ENCODE results near the gene ST6GAL1. TPM values are rescaled to one million over a fixed set of nuclear protein-coding genes. Genes with fewer than 3 reads are reported as not detected.

The ST6GAL1 gene
- total RNA-seq, 4 donors from 2014 or later, result 32.6 to 107 (median 57.1) TPM

DNA sequence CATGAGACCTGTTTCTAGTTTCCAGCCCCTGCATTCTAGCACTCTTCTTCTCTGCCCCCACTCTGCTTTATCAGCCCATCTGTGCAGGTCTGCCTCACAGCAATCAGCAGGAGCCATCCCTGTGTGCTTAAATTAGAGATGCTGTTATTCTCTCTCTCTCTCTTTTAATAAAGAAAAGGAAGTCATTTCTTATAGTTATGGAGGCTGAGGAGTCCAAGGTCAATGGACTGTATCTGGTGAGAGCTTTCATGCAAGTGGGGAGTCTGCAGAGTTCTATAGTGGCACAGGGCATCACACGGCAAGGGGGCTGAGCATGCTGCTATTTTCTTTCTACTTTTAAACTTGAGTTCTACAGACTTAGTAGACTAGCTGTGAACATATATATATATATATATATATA lies 4.5 kb upstream of the ST6GAL1 start:
- no peak for TF ChIP-seq POLR2A (IDR thresholded peaks at IDR 0.05)
- TF ChIP-seq, protein P1, sequence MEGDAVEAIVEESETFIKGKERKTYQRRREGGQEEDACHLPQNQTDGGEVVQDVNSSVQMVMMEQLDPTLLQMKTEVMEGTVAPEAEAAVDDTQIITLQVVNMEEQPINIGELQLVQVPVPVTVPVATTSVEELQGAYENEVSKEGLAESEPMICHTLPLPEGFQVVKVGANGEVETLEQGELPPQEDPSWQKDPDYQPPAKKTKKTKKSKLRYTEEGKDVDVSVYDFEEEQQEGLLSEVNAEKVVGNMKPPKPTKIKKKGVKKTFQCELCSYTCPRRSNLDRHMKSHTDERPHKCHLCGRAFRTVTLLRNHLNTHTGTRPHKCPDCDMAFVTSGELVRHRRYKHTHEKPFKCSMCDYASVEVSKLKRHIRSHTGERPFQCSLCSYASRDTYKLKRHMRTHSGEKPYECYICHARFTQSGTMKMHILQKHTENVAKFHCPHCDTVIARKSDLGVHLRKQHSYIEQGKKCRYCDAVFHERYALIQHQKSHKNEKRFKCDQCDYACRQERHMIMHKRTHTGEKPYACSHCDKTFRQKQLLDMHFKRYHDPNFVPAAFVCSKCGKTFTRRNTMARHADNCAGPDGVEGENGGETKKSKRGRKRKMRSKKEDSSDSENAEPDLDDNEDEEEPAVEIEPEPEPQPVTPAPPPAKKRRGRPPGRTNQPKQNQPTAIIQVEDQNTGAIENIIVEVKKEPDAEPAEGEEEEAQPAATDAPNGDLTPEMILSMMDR (IDR thresholded peaks at IDR 0.05), result no peak
- no peaks in the 10 kb centered on the region for H3K27me3 ChIP-seq
- H3K36me3 ChIP-seq, result no peaks in the 10 kb centered on the region
- DNase-seq, result no peak
- intact Hi-C loops (cut with DNase I; ENCODE audit: low total_unique reads), result no loop called here
- H3K4me3 ChIP-seq, result no peak overlapping the region
- H3K27ac ChIP-seq, result no peak overlapping the region
- H3K4me1 ChIP-seq, result no peaks in the 10 kb centered on the region
- no peaks in the 10 kb centered on the region for H3K9me3 ChIP-seq

DNA sequence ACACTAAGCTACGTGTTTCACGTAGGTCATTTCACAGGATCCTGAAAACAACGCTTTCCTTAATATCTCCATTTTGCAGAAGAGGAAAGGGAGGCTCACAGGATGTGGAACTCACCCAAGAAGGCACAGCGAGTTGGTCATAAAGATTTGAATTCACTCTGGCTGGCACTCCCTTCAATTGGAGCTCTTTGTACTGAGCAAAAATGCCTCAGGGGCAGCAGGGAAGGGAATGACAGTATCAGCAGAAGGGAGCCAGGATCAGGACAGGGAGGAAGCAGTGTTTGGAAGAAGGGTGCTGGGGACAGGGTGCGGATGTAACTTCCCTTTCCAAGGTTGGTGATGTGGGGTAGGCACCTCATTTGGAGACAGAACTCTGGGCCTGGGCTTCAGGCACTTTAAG lies 1.1 kb upstream of the ST6GAL1 start:
- no peak for DNase-seq
- H3K4me3 ChIP-seq, result no peak overlapping the region
- H3K4me1 ChIP-seq, result no peaks in the 10 kb centered on the region
- no peaks in the 10 kb centered on the region for H3K27me3 ChIP-seq
- H3K27ac ChIP-seq, result no peak overlapping the region
- no peak for TF ChIP-seq POLR2A (IDR thresholded peaks at IDR 0.05)
- TF ChIP-seq, protein P1 (IDR thresholded peaks at IDR 0.05), result no peak
- H3K36me3 ChIP-seq, result no peaks in the 10 kb centered on the region
- no peaks in the 10 kb centered on the region for H3K9me3 ChIP-seq
- intact Hi-C loops (cut with DNase I; ENCODE audit: low total_unique reads), result no loop called here

DNA sequence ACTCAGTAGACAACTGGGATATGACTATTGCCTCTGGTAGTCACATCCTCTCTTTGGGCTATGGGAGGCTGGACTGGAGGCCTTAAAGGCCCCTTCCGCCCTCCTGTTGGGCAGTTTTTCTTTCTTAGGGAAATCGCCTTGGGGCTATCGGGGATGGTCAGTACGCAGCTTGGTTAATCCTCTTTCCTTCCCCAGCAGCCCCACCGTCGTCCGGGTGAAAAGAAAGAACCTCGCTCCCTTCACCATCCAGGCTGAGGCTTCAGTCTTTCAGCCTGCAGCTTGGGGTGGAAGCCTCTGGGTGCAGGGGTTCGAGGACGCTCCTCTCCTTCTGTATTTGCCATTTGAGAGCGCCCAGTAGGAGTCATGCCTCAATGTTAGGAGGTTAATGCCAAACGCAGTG lies 641 bp upstream of the ST6GAL1 start:
- H3K36me3 ChIP-seq, result no peaks in the 10 kb centered on the region
- no peaks in the 10 kb centered on the region for H3K27me3 ChIP-seq
- TF ChIP-seq POLR2A (IDR thresholded peaks at IDR 0.05), result no peak
- TF ChIP-seq, protein P1 (IDR thresholded peaks at IDR 0.05), result no peak
- no peak for DNase-seq
- peak overlapping the region; percentile 54 to 57 for H3K4me3 ChIP-seq
- intact Hi-C loops (cut with DNase I; ENCODE audit: low total_unique reads), result no loop called here
- no peaks in the 10 kb centered on the region for H3K4me1 ChIP-seq
- H3K27ac ChIP-seq, result peak overlapping the region; percentile 80 to 91
- H3K9me3 ChIP-seq, result no peaks in the 10 kb centered on the region

- H3K9me3 ChIP-seq, result no peaks in the 10 kb centered on the region
- no peaks in the 10 kb centered on the region for H3K4me1 ChIP-seq
- no peaks in the 10 kb centered on the region for H3K36me3 ChIP-seq
- peak overlapping the region; percentile 54 to 57 for H3K4me3 ChIP-seq
- H3K27me3 ChIP-seq, result no peaks in the 10 kb centered on the region
- intact Hi-C loops (cut with DNase I; ENCODE audit: low total_unique reads), result no loop called here
- peak overlapping the region; percentile 80 to 91 for H3K27ac ChIP-seq
- peak; percentile 35 to 41 for DNase-seq
- TF ChIP-seq, protein P1 (IDR thresholded peaks at IDR 0.05), result peak in 1 of 4 experiments; percentile 21
- no peak for TF ChIP-seq POLR2A (IDR thresholded peaks at IDR 0.05)
Observed at GRCh38 chr3:186930641-186931531, 560 bp downstream of the ST6GAL1 start.

DNA sequence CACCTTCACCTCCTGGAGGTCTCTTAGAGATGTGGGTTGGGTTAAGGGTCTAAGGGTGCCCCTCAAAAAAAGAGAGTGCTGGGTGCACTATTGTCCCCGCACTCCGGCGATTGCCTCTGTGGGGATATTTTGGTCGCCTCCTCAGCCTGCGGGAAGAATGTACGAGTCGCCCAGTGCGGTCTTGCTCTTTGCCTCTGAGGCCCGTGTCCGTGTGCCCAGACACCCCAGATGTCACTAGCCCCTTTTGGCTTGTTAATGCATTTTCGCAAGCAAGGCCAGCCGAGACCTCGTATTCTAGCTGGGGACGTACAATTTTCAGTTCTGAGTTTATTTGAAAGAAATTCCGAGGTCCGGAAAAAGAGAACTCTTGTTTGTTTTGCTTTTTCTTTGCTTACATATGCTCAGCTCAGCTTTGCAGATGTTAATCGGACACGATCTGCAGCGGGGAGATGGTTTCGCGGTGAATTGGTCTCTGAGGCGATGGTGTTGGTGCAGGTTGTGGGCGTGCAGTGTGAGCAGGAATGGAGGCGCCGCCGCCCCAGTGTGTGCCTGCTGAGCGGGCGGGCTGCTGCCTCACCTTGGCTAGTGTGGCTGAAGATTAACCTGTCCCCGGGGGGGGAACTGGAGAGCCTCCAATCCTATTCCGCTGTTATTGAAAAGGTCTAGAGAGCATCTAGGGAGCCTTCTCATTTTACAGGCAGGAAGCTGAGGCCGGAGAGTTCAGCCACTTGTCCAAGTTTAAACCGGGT lies 1.4 kb downstream of the ST6GAL1 start:
- Histone ChIP-seq H3K9me3 (no peaks in the 10 kb centered on the region), H3K27me3 (no peaks in the 10 kb centered on the region), H3K36me3 (no peaks in the 10 kb centered on the region), H3K4me1 (no peaks in the 10 kb centered on the region), H3K27ac (peak overlapping the region; percentile 80 to 91), H3K4me3 (peak overlapping the region; percentile 54 to 57)
- DNase-seq, result peak; percentile 31 to 34
- intact Hi-C loops (cut with DNase I; ENCODE audit: low total_unique reads), result no loop called here
- no peak for TF ChIP-seq POLR2A (IDR thresholded peaks at IDR 0.05)
- TF ChIP-seq, protein P1 (IDR thresholded peaks at IDR 0.05), result no peak

Measured in uterus (tissue), 4 donors.